G401.6 (cell line): ENCODE measurements around the gene C3orf80.
"Not testable (repeated sequence)": the region's sequence is repeated elsewhere in the genome, so short reads cannot be mapped to it uniquely, and the experiment has no call there.

Experiments
- FAIRE-seq: peaks from 2 replicates; lab custom pipeline; 2012; peaks lifted over from hg19 to GRCh38; lab: Jason Lieb, UNC

C3orf80 gene

DNA sequence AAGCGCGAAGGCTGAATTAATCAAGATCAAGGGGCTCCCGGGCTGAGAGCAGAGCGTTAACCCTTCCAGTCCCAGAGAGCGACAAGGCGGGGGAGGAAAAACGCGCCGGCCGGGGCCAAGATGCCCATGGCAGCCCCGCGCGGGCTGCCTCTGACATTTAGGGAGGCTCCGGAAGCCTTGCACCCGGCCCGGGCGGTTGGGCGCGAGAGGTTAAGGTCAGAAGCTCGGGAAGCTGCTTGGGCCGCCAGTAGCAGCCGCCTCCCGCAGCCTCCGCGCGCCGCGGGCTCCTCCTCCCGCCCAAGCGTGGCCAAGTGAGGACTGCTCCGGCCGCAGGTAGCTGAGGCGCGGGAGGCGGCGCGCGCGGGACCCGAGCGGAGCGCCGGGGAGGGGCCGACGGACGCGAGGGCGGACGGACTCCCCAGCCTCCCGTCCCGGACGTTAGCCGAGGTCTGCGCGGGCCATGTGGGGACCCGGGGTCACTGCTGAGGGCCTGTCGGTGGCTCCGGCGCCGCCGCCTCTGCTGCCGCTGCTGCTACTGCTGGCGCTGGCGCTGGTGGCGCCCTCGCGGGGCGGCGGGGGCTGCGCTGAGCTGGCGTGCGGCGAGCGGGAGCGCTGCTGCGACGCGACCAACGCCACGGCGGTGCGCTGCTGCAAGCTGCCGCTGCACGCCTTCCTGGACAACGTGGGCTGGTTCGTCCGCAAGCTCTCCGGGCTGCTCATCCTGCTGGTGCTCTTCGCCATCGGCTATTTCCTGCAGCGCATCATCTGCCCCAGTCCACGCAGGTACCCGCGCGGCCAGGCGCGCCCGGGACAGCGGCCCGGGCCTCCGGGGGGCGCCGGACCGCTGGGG, at the start of gene C3orf80:
Gene C3orf80, plus strand, starts transcription at position 247 of the 850 bp plus-strand sequence. Its CDS starts 214 bp downstream, at position 461.
- no peak for FAIRE-seq

DNA sequence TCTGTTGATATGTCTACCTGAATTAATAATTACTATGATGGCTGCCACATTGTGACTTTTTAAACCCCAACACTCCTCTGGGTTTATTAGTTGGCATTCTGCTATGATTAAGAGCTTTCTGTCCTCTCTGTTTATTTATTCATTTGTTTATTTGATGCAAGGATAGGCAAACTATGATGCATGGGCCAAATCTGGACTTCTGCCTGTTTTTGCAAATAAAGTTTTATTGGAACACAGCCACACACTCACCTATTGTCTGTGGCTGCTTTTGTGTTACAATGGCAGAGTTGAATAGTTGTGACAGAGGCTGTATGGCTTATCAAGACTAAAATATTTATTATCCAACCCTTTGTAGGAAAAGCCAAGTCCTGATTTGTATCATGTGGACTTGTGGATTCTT, 48.3 kb upstream of the C3orf80 start:
- no peak for FAIRE-seq

- FAIRE-seq = not testable (repeated sequence)
Measured at GRCh38 chr3:160178661-160179060, 46.6 kb upstream of the C3orf80 start.

DNA sequence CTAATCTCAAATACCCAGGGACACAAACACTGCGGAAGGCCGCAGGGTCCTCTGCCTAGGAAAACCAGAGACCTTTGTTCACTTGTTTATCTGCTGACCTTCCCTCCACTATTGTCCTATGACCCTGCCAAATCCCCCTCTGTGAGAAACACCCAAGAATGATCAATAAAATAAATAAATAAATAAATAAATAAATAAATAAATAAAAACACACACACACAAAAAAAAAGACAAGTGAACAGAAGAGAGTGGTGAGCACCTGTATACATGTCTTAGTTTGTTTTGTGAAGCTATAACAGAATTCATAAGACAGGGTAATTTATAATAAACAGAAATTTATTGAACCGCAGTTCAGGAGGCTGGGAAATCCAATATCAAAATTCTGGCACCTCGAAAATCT, 45.8 kb upstream of the C3orf80 start:
- FAIRE-seq = not testable (repeated sequence)

- no peak for FAIRE-seq
Measured at GRCh38 chr3:160179906-160180305, 45.3 kb upstream of the C3orf80 start.

GRCh38 chr3:160180581-160181216, 44.5 kb upstream of the C3orf80 start:
- no peak for FAIRE-seq

DNA sequence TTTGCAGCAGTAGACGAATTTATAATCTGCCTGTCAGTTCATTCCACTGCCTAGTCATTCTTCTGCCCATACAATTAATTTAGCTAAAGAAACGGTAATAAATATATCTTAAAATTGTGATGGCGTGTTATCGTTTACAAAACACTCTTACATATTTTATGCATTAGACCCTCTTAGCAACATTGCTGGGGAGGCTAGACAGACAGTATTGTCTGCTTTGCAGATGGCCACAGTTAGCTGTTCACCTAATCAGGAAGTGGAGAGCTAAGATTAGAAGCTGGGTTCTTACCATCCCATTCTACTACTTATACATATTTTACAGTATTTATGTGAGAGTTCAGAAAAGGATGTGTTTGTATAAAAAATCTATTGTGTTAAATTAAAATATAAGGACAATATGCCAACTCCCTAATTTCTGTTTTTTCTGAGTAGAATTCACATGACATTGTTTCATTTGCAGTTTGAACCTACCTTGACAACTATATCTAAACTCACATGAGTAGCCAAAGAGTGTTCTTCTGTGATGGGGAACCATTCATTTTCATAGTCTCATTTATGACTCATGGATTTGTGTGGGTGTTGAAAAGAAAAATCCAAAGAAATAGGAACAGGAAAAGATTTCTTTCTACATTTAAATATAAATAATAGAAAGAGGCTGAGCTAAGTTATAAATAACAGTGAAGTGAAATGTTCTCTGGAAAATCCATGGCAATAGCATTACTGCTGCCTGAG, 41.7 kb upstream of the C3orf80 start:
- no peak for FAIRE-seq

- FAIRE-seq = no peak
Measured at GRCh38 chr3:160184655-160185054, 40.6 kb upstream of the C3orf80 start.

GRCh38 chr3:160185751-160186150, 39.5 kb upstream of the C3orf80 start:
- FAIRE-seq = no peak

DNA sequence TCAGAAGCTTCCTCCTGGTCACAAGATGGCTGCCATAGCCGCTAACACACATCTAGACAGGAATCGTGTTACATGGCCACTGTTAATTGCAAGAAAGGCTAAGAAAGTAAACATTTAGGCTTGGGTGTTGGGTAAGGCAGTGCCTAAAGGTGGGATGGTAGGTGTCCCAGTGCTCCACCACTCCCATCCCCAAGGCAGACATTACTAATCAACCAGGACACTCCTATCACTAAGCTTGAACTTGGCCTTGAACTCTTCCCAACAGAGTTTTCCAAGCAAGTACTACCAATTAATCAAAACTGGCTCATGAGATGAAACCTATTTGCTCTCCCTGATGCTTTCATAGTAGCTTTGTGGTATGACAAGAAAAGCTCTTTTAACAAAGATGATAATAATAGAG, 37.9 kb upstream of the C3orf80 start:
- no peak for FAIRE-seq

- FAIRE-seq = no peak
Measured at GRCh38 chr3:160192310-160193029, 32.8 kb upstream of the C3orf80 start.

DNA sequence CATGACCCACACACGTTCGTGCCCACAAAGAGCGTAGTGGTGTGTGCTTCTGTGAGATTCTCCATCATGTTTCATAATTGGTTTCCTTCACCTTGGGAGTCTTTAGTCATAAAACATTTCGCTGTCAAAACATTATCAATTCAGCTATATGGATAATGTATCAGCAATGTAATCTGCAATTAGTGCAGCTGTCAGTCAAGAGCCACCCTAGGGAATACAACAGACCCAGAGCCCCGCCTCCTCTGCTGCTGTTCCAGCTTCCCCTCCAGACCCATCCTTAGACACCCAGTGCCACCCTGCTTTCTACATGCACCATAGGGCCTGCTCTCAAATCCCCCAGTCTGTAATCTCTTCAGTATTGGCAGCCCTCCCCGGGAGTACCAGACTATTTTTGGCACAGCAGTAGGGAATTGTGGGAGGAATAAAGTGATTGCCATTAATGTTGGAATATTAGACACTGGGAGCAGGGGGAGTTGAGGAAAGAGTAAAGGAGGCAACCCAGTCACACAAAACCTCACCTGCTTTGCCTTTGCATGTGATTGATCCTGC, 31.5 kb upstream of the C3orf80 start:
- FAIRE-seq = no peak

DNA sequence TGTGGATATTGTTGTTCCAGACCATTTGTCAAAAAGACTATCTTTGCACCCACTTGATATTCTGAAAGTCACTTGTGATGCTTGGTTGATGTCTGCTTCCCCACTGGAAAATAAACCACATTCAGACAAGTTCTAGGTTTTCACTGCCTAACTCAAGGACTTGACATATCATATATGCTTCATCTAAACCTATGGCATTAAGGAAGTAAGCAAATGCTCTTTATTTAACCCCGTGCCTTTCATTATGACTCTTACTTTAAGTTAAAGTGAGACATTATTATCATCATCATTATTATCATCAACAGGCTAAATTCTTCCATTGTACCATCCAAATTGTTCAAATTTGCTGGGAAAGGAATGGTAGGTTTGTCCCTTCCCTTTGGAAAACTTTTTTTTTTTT, 30.8 kb upstream of the C3orf80 start:
- no peak for FAIRE-seq

GRCh38 chr3:160195106-160195505, 30.1 kb upstream of the C3orf80 start:
- no peak for FAIRE-seq

DNA sequence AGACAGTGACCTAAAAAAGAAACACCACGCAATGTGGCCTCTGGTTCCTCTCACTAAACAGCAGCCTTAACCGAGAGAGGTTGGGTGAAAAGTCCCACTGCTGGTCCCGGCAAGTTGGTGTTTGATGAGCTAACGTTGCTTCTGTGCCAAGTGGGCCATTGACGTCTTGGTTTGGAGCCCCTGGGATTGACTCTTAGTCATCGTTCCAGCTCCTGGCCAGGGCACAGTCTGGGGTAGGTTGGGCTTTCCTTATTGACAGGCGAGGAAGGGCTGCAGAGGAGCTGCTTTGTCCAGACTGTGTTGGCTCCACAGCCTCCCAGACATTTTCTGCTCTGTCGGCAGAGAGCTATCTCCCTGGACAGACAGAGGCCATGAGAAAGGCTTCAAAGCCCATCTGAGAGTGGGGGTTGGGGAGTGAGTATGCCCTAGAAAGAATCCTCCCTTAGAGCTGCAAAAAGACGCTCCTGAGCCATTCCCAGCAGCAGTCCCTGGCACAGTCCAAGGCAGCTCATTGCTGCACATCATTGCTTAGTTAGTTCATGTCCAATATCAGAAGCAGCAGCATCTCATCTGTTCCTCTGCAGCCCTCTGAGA, 28.6 kb upstream of the C3orf80 start:
- FAIRE-seq = no peak

DNA sequence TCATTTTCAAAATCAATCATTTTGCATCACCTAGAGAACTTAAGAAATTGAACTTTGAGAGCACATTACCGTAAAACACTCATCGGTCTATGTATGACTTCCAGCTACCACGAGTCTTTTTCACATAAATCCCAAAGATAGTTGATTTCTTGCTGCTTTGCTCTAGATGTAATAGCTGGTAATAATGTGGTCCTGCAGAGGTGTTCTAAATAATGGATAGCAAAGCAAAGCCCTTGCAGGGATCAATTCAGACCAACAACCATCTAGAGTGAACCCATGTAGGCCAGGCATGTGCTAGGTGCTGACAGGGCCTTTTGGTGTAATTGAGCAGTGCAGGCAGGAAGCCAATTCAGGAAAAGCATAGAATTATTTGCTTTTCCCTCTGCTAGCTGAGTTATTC, 26.1 kb upstream of the C3orf80 start:
- no peak for FAIRE-seq

- FAIRE-seq = no peak
Measured at GRCh38 chr3:160200353-160200752, 24.9 kb upstream of the C3orf80 start.

DNA sequence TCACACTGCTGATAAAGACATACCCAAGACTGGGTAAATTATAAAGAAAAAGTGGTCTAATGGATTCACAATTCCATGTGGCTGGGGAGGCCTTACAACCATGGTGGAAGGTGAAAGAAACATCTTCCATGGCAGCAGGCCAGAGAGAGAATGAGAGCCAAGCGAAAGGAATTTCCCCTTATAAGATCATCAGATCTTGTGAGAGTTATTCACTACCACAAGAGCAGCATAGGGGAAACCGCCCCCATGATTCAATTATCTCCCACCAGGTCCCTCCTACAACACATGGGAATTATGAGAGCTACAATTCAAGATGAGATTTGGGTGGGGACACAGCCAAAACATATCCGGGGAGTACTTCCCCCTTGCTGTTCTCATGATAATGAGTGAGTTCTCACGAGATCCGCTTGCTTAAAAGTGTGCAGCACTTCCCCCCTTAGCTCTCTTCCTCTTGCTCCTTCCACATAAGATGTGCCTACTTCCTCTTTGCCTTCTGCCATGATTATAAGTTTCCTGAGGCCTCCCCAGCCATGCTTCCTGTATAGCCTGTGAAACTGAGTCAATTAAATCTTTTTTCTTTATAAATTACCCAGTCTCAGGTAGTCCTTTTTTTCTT, 20.7 kb upstream of the C3orf80 start:
- FAIRE-seq = not testable (repeated sequence)

DNA sequence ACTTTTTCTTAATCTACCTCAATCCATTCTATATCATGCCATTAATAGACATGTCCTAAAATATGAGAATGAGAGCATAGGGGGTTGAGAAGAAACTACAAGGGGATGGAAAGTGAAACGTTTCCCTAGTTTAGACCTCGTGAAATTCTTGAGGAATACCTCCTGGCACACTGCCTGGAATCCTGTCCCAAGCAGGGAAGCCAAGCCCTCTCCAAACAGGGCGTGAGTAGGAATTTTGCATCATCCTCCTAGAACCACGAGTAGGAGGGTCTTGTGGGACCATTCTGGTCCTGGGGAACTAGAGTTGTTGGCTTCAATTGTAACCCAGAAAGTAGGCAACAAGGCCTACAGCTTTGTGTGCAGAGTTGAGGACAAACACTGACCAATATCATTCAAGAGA, 19.6 kb upstream of the C3orf80 start:
- no peak for FAIRE-seq

GRCh38 chr3:160210341-160210740, 14.9 kb upstream of the C3orf80 start:
- no peak for FAIRE-seq

GRCh38 chr3:160210799-160211221, 14.4 kb upstream of the C3orf80 start:
- no peak for FAIRE-seq
